ENCODE results near the gene MYH6. TPM values are rescaled to one million over a fixed set of nuclear protein-coding genes. Genes with fewer than 3 reads are reported as not detected.

MYH6 gene
- total RNA-seq, 4 donors from 2014 or later = not detected

DNA sequence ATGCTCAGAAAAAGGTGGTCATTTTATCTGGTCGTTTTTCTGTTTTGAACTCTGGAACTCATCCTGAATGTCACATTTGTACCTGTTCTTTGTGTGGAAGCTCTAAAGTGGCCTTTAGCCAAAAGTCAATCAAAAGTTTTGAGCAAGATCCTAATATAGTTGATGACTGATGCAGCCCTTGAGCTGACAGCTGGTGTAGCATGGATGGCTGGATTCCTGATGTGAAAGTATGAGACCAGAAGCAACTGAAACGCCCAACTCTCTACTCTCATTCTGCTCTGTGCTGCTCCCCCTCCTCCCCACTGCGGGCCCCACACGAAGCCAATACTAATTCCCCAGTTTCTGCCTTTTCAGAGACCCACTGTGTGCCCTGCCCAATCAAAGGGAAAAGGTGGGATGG, 37.7 kb upstream of the MYH6 start:
- TF ChIP-seq CTCF (IDR thresholded peaks at IDR 0.05; ENCODE audit: low read depth) = no peak

DNA sequence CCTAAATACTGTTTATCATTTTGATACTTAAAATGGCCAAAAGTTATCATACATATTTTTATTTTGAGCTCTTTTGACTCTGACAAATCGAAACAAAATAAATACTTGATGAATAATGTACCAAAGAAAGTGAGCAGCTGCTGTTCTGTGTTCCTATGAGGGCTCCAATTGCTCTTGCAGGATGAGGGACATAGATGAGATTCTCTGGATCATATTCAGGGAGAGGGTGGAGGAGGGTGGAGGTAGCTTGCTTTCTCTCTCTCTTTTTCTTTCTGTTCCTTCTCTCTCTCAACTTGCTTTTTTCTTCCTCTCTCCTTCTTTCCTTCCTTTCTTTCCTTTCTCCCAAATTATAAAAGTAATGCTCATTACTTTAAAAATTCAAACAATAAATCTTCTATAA, 36.2 kb upstream of the MYH6 start:
- no peak for TF ChIP-seq CTCF (IDR thresholded peaks at IDR 0.05; ENCODE audit: low read depth)

DNA sequence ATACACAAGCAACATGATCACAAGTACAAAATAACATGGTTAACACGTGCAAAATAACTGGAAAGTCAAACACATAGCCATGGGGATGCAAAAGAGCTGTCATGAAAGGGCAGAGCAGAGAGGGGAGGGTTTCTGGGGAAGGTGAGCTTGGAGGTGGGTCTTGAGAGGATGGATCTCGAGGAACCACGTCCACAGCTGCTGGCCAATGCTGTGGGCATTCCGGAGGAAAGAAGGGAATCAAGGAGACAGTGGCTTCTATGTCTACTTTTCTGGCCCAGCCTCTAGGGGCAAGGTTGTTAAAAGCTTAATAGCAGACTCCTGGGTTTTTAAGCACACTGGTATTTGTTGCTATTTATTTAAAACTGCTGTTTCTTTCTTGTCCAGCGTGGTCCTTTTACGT, 35.8 kb upstream of the MYH6 start:
- TF ChIP-seq CTCF (IDR thresholded peaks at IDR 0.05; ENCODE audit: low read depth) = no peak

DNA sequence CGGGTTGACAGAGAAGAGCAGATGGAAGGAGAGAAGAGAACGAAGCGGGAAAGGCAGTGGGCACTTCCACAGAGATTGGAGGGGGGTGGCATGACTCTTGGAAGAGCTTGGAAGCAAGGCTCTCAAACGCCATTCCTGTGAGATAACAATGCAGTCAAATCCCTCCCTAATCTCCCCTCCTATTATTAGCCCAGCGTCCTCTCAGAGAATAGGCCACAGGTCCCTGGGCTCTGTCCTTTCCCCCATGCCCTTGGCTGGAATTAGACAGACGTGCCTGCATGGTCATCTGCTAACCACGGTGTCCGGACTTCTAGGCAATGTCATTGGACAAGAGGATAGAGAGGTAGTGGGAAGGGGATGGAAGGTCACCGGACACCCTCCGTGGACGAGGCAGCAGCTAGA, 35.3 kb upstream of the MYH6 start:
- TF ChIP-seq CTCF (IDR thresholded peaks at IDR 0.05; ENCODE audit: low read depth) = no peak

DNA sequence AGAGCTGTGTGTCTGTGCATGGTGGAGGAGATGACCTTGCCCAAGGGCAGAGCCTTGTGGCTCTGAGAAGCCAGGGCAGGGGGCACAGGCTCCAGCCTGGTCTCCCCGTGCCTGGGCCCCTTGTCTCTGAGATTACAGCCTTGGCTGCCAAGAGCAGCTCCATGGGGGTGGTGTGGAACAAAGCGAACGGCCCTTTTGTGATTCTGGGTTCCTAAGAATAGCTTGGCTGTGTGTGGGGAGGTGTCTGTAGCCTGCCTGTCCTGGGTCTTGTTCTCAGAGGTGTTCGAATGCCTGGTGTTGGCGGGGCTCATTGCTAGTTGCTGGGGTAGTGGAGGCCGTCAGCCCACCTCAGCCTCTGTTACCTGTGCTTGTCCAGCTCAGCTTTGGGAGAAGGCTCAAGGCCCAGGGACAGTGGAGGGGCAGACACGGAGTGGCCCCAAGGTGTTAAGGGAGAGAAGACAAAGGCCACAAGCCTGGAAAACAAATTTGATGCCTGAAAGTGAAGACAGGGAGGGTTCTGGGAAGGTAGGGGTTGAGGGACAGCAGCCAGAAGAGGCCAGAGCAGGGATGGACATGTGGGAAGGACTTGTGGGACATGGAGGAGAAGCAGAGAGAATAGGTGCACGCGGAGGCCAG, 34.8 kb upstream of the MYH6 start:
- no peak for TF ChIP-seq CTCF (IDR thresholded peaks at IDR 0.05; ENCODE audit: low read depth)

GRCh38 chr14:23441076-23441475, 33.0 kb upstream of the MYH6 start:
- TF ChIP-seq CTCF (IDR thresholded peaks at IDR 0.05; ENCODE audit: low read depth) = no peak

DNA sequence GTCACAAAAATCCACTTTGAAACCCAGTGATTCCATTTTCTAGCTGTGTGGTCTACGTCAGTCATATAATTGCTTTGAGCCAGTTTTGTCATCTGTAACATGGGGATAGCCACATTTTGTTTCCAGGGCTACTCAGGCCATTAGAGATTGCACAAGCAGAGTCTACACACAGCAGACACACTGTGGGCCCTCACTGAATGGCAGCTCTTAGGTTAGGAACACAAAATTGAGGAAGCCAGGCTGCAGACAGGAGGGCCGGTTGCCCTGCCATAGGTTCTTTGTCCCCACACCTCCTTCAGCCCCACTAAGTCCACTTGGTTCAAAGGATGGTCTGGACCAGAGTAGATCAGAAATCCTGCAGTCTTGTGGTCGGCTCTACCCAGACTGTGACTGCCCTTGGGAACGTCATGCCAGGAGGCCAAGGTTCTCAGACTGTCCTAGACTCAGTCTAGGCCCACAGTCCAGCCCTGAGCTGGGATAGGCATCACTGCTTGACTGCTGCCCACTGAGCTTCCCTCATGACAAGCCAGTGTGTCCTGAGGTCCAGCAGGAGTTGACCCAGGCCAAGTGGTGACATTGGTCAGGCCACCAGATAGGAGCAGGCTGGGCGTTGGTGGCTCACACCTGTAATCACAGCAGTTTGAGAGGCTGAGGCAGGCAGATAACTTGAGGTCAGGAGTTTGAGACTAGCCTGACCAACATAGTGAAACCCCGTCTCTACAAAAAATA, 31.2 kb upstream of the MYH6 start:
- TF ChIP-seq CTCF (IDR thresholded peaks at IDR 0.05; ENCODE audit: low read depth) = no peak
